Measurements from ENCODE around the gene TBR1. TPM values are rescaled to one million over a fixed set of nuclear protein-coding genes. Genes with fewer than 3 reads are reported as not detected.

The TBR1 gene
- under 0.01 and 0.32 TPM in 2 replicates for total RNA-seq

GRCh38 chr2:161415987-161416707 is at the start of gene TBR1:
TBR1 (plus strand) TSS chr2:161416297; CDS start chr2:161416411, 114 bp downstream.

Other genes with a start within 250 kb of the TBR1 start
- gene PSMD14, start 107.9 kb upstream of the TBR1 start, total RNA-seq: 40.3 and 99.2 TPM in 2 replicates
- gene SLC4A10, start 208.1 kb downstream of the TBR1 start, total RNA-seq: not detected in 2 replicates

Data from epithelial cell of alveolus of lung (primary cell).